GM19372 (cell line): ENCODE results near the gene ALDOA.

Experiments
- ATAC-seq: cut with Tn5 transposase; IDR thresholded peaks from one replicate; pipeline ENCODE4 v1.9.1; 2021; ENCODE audit warnings: mild to moderate bottlenecking, low read depth, moderate library complexity; ENCODE audit not compliant: unreplicated experiment

ALDOA gene

GRCh38 chr16:30068333-30068732, 2.8 kb downstream of the ALDOA start:
- no peak for ATAC-seq

GRCh38 chr16:30068750-30069610, 3.4 kb downstream of the ALDOA start:
- ATAC-seq: no peak

- ATAC-seq: no peak
These were observed 4.3 kb downstream of the ALDOA start for GRCh38 chr16:30069611-30070462.

GRCh38 chr16:30070490-30070889, 4.9 kb downstream of the ALDOA start:
- no peak for ATAC-seq

- ATAC-seq: peak; percentile 85
These were observed 10.1 kb downstream of the ALDOA start, which contains the start of gene PPP4C for GRCh38 chr16:30075503-30076275. PPP4C (plus strand) TSS chr16:30075994; CDS start chr16:30076378, 384 bp downstream.

GRCh38 chr16:30076276-30076791, 10.8 kb downstream of the ALDOA start:
- peak; percentile 24 for ATAC-seq

- ATAC-seq: no peak
These were observed 12.1 kb downstream of the ALDOA start for GRCh38 chr16:30077656-30078055.

GRCh38 chr16:30078744-30079143, 13.2 kb downstream of the ALDOA start:
- no peak for ATAC-seq

GRCh38 chr16:30079480-30079879, 13.9 kb downstream of the ALDOA start:
- no peak for ATAC-seq

GRCh38 chr16:30082545-30083090, 17.1 kb downstream of the ALDOA start:
- no peak for ATAC-seq

GRCh38 chr16:30083216-30084055, 17.9 kb downstream of the ALDOA start:
- no peak for ATAC-seq

GRCh38 chr16:30084096-30084815, 18.7 kb downstream of the ALDOA start:
- ATAC-seq: no peak

GRCh38 chr16:30084816-30085159, 19.2 kb downstream of the ALDOA start:
- no peak for ATAC-seq

- no peak for ATAC-seq
These were observed 19.7 kb downstream of the ALDOA start for GRCh38 chr16:30085247-30085646.

GRCh38 chr16:30085820-30086219, 20.3 kb downstream of the ALDOA start:
- ATAC-seq: no peak

- no peak for ATAC-seq
These were observed 21.0 kb downstream of the ALDOA start for GRCh38 chr16:30086291-30087140.

- no peak for ATAC-seq
These were observed 21.8 kb downstream of the ALDOA start for GRCh38 chr16:30087181-30087898.
